Measurements from ENCODE around the gene DNAI2. TPM values are rescaled to one million over a fixed set of nuclear protein-coding genes. Genes with fewer than 3 reads are reported as not detected.

DNAI2 gene
- polyA plus RNA-seq, 3 donors, result not detected

- 91 to 97% (median 96%) methylated on average over 8 to 10 of the region's 10 CpGs for WGBS, 3 donors
- H3K27ac ChIP-seq (ENCODE audit: low read depth, low read length), result no peak overlapping the region
Observed at GRCh38 chr17:74292495-74292894, 18.5 kb downstream of the DNAI2 start.

- H3K27ac ChIP-seq (ENCODE audit: low read depth, low read length), result no peak overlapping the region
- WGBS, 3 donors, result 55 to 73% (median 70%) methylated on average over 10 of the region's 10 CpGs
Observed at GRCh38 chr17:74295625-74296547, 21.9 kb downstream of the DNAI2 start.

GRCh38 chr17:74296548-74296936 lies 22.5 kb downstream of the DNAI2 start:
- WGBS, 3 donors, result 2 to 8% (median 5%) methylated on average over 5 of the region's 5 CpGs

GRCh38 chr17:74297941-74298340 lies 23.9 kb downstream of the DNAI2 start:
- WGBS, 3 donors, result 73 to 76% (median 75%) methylated on average over 4 of the region's 4 CpGs
- H3K27ac ChIP-seq (ENCODE audit: low read depth, low read length), result no peak overlapping the region

More at GRCh38 chr17:74296548-74296936, 22.5 kb downstream of the DNAI2 start:
- H3K27ac ChIP-seq (ENCODE audit: low read depth, low read length), result no peak overlapping the region

GRCh38 chr17:74298778-74299177 lies 24.7 kb downstream of the DNAI2 start:
- WGBS, 3 donors, result 74 to 79% (median 76%) methylated on average over 7 of the region's 7 CpGs
- no peak overlapping the region for H3K27ac ChIP-seq (ENCODE audit: low read depth, low read length)

GRCh38 chr17:74299226-74300009 lies 25.4 kb downstream of the DNAI2 start:
- 77 to 87% (median 85%) methylated on average over 11 of the region's 11 CpGs for WGBS, 3 donors
- no peak overlapping the region for H3K27ac ChIP-seq (ENCODE audit: low read depth, low read length)

GRCh38 chr17:74303305-74303704 lies 29.3 kb downstream of the DNAI2 start:
- no peak overlapping the region for H3K27ac ChIP-seq (ENCODE audit: low read depth, low read length)
- 86 to 87% (median 87%) methylated on average over 8 of the region's 8 CpGs for WGBS, 3 donors

GRCh38 chr17:74304184-74304583 lies 30.1 kb downstream of the DNAI2 start:
- H3K27ac ChIP-seq (ENCODE audit: low read depth, low read length), result no peak overlapping the region
- 61 to 82% (median 79%) methylated on average over 5 of the region's 5 CpGs for WGBS, 3 donors

- 52 to 65% (median 58%) methylated on average over 10 of the region's 10 CpGs for WGBS, 3 donors
- no peak overlapping the region for H3K27ac ChIP-seq (ENCODE audit: low read depth, low read length)
Observed at GRCh38 chr17:74305865-74306654, 32.0 kb downstream of the DNAI2 start.

GRCh38 chr17:74307984-74308773 lies 34.1 kb downstream of the DNAI2 start:
- H3K27ac ChIP-seq (ENCODE audit: low read depth, low read length), result no peak overlapping the region
- 49 to 65% (median 51%) methylated on average over 15 of the region's 15 CpGs for WGBS, 3 donors

- 41 to 79% (median 70%) methylated on average over 12 of the region's 12 CpGs for WGBS, 3 donors
Observed at GRCh38 chr17:74309902-74310301, 35.9 kb downstream of the DNAI2 start.

GRCh38 chr17:74314877-74315276 lies 40.8 kb downstream of the DNAI2 start:
- H3K27ac ChIP-seq (ENCODE audit: low read depth, low read length), result no peak overlapping the region
- 81 to 91% (median 87%) methylated on average over 15 of the region's 15 CpGs for WGBS, 3 donors

More at GRCh38 chr17:74309902-74310301, 35.9 kb downstream of the DNAI2 start:
- H3K27ac ChIP-seq (ENCODE audit: low read depth, low read length), result no peak overlapping the region

GRCh38 chr17:74316220-74316619 lies 42.2 kb downstream of the DNAI2 start:
- WGBS, 3 donors, result 45 to 67% (median 55%) methylated on average over 10 of the region's 10 CpGs
- H3K27ac ChIP-seq (ENCODE audit: low read depth, low read length), result no peak overlapping the region

GRCh38 chr17:74317071-74317470 lies 43.0 kb downstream of the DNAI2 start:
- 58 to 67% (median 66%) methylated on average over 16 of the region's 16 CpGs for WGBS, 3 donors
- H3K27ac ChIP-seq (ENCODE audit: low read depth, low read length), result no peak overlapping the region

- WGBS, 3 donors, result 87 to 91% (median 91%) methylated on average over 10 of the region's 10 CpGs
- no peak overlapping the region for H3K27ac ChIP-seq (ENCODE audit: low read depth, low read length)
Observed at GRCh38 chr17:74318391-74318790, 44.4 kb downstream of the DNAI2 start.

- WGBS, 3 donors, result 88 to 97% (median 95%) methylated on average over 6 of the region's 6 CpGs
- H3K27ac ChIP-seq (ENCODE audit: low read depth, low read length), result no peak overlapping the region
Observed at GRCh38 chr17:74324521-74324920, 50.5 kb downstream of the DNAI2 start.

- WGBS, 3 donors, result 22 to 35% (median 29%) methylated on average over 11 of the region's 11 CpGs
- no peak overlapping the region for H3K27ac ChIP-seq (ENCODE audit: low read depth, low read length)
Observed at GRCh38 chr17:74325376-74325742, 51.3 kb downstream of the DNAI2 start.

All from adipose tissue (tissue), 3 donors.